HuH-7.5 (cell line): ENCODE results near the gene SEMA7A.

Source experiments
- DNase-seq: peaks from one replicate; pipeline ENCODE4 v3.0.0; 2011; ENCODE audit warnings: low spot score

Gene SEMA7A

DNA sequence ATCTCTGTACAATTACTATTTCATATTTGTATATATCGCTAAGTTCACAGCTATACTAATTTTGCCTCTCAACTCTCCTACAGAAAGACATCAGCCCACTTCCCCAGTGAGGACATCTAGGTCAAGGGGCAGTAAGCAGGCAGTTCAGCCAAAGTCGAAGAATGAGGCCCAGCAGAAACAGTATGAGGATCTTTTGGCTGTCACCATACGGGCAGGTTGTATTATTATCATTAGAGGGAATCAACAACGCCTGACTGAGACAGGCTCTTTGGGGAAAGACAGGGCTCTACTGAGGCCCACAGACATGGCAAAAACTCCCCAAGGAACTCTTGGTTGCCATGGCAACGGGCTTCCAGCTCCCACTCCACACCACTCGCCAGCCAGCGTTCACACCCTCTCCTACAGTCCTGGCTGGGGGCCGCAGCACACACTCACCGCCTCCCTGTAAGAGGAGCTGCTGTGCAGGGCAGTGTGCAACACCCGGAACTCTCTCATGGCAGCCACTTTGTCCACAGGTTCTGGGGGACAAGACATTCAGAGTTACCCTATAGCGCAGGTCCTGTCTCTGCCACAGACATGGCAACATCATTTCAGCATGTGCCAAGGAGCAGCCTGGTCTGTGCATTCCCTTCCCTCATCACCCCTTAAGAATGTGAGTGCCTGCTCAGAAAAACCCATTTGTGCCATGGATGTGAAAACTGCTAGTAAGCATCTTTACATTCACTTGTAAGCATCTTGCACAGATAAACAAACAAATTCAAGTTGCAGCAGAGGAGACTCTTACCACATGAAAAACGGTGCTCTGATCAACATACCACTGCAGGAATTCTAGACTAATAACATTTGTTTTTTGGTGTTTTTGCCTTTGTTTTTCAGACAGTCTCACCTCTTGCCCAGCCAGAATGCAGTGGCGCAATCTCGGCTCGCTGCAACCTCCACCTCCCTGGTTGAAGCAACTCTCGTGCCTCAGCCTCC, 18.4 kb upstream of the SEMA7A start:
- DNase-seq: no peak

DNA sequence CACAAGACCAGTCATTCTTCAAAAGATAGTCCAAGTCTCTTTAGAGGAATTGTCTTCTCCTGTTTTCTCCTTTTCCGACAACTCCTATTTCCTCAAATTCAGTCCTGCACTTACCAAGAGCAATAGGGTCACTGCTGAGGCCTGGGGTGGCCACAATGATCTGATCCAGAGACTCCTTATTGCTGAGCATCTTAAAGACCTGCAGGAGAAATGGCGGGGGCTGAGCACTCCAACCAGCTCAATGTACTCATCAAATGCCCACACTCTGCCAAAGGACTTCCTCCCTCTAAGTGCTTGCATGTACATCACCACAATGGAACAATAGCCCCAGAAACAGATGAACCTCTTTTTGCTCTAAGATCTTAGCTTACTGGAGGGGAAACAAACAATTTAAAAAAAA, 17.6 kb upstream of the SEMA7A start:
- no peak for DNase-seq

DNA sequence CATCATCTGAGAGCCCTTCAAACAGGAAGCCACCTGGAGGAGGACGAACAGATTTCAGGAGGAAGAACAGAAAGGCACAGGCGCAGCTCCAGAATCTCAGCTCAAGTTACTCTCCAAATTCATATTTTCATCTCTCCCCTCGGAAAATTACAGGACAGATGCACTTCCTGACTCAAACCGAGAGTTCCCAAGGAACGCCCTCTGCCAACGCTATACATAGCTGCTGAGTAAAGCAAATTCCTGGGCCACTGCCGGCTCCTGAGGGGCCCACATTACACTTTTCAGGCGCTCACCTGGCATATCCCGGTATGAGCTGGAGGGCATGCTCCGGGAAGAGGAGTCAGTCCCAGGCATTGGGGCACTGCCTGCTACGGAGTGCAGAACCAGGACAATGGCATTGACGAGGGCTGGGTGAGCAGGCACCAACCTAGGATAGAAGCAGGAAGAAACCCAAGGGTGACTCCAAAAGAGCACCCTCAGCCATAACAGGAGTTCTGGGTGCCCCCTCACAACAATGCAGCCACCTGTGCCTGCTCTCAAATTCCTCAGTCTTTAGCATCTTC, 16.0 kb upstream of the SEMA7A start:
- no peak for DNase-seq

DNA sequence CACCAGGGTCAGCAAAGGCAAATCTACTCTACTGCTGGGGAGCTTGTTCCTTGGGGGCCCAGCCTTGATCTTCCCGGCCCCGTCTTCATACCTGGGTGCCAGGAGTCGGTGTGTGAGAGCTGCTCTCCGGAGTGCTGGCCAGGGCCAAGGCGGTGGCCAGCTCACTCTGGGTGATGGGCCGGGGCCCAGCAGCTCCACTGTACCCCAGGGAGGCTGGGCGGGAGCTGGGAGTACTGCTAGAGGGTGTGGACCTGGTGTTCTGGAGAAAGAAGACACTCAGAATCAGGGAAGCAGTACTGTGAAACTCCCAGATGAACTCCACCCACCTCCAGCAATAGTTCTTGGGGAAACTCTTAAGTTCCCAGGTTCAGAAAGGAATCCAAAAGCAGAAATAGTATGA, 15.3 kb upstream of the SEMA7A start:
- DNase-seq: no peak

DNA sequence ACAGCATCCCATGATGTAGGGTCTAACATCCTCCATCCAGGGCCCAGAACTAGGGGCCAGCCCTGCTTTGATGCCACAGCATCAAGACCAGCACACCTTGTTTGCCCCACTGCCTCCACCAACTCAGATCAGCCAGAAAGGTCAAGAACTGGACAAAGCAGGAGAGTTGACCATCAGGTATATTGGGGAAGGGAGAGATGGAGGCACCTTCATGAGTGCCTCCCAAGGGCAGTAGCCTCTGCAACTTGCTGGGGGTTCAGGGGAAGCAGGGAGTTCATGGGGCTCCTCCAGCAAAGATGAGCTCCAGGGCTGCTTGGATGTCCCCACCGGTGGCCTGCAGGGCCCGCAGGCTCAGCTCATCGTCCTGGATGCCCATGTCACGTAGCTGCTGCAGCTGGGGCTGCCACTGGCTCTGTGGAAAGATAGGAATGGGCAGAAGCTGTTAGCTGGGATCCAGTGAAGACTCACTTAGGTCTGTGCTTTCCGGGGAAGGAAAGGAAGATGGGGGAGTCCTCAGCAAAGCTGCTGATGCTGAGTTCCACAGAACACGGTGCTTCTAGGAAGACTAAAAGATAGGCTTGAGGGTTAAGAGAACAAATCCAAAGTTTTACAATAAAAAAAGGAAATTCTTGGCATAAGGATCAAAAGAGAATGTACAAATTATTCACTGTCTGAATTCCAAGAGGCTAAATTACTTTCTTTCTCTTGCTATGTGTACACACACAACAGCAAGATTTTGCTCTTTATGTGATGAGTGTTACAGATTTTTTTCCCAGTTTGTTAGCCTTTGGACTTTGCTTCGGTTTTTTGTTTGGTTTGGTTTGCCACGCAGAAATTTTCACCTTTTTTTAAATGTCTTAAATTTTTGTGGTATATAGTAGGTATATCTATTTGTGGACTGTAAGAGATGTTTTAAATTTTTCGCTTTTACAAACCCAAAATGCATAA, 12.3 kb upstream of the SEMA7A start:
- DNase-seq: no peak

DNA sequence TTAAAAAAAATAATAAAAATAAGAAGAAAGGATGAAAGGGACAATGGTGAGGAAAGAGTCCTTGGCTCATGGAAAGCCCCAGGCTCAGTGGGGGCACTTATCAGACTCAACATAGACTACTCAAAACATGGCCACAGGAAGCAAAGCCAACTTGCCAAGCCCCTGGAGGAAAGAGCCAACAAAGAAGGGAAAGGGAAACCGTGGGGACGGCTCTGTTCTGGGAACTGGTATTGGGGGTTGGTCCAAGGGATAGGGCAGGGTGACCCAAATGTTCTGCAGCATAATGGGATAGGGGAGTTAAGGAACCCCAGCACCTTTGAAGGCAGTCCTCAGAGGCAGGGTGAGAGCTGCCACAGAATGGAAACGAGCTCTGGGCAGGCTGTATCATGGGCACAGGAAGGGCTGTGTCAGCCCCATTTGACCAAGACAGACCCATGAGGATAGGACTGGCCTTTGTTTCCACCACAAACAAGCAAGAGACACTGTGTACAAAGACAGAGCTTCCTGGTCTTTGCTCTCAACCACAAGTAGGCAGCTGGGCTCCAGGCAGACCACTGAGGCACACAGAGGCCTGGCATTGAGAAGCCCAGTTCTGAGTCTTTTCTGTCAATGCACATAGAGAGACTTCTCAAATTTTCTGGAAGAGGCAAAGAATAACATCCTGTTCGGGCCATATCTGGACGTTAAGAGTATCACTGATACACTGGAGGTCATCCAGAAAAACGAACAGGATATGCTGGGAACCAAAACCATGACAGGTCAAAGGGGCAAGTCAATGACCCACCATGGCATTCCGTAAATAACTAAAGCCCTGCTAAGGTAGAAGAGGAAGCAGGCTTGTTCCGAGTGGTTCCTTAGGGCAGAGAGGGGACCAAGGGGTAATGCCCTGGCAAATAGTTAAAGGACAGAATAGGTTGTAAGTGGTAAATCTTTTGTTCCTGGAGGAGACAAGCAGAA, 10.6 kb upstream of the SEMA7A start:
- no peak for DNase-seq

DNA sequence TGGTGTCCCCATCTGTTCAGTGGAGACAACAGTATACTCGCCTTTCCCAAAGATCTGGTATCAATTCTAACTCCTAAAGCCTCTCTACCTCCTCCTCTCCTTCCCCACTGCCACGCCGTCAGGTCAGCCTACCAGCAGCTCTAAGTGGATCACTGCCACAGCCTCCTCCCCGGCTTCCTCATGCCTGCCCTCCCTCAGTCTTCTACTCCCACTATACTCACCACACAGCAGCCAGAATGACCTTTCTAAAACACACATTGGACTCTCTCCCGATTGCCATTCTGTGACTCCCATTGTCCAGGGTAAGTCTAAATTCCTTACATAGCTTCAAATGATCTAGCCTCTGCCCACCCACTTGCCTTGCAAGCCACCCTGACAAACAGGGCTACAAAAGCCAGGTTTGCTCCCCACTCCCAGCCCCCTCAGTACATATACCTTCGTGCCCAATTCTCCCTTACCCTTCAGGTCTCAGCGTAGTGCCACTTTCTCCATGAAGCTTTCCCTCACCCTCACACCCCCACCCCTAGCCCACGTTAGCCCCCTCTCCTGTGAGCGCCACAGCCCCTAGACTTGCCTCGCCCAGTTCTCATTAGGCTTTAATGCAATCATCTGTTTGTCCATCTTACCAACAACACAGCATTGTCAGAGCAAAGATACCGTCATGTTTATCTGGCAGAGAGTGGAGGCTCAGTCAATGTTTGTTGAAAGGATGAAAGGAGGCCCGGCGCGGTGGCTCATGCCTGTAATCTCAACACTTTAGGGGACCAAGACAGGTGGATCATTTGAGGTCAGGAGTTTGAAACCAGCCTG, 9.5 kb upstream of the SEMA7A start:
- DNase-seq: no peak

DNA sequence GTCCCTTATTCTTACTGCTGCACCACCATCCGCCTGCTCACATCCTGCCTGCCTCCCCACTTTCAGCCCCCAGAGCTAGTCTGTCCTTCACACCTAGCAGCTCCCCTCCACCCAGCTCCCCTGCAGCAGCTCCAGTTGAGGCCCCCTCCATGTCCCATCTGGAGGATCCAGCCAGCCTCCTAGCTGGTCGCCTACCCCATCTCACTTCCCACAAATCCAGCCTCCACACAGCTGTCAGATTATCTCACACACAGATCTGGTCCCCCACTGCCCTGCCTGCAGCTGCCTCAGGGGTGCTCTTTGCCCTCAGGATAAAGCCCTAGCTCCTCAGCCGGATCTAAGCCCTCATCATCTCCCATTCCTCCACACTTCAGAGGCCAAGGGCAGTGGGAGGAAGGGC, 8.8 kb upstream of the SEMA7A start:
- DNase-seq: no peak

DNA sequence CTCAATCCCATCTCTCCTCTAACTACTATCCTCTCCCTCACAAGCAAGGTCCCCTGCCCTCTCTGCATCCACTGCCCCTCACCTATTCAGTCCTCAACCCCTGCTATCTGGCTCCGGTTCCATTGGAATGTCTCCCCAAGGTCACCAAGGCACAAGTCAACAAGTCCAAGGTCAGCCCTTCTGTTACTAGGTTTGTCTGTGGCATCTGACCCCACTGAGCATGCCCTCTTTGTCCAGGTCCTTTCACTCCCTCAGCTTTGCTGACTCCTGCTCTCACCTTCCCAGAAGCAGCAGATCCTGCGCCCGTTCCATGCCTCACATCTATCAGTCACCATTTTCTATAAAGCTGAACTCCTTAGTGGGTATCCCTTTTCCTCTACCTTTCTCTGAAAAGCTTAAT, 8.3 kb upstream of the SEMA7A start:
- no peak for DNase-seq

DNA sequence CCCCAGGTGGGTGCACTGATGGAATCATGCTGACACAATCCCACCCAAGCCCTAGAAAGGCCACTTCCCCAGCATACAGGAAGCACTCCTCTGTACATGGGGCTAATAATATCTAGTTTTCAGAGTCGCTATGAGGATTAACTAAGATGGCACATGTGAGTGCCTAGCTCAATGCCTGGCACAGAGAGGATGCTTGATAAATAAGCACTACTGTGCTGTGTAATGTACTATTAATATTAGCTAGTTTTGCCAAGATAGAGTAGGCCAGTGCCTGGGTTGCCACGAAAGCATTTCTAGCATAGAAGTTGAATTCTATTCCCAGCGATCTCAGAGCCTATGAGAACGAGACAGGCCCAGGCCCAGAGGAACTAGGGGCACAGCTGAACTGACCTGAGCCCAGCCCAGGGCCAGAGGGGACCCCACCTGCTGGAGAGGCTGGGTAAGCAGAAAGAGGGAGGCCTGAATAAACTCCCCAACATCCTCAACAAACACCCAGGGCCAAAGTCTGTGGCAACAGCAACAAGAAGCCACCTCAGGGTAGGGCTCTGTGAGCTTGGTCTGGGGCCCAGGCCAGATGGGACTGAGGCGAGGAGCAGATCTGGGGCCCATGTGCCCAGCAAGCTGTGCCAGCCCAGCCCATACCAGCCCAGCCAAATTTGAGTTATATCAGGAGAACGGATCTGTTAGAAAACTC, 7.6 kb upstream of the SEMA7A start:
- no peak for DNase-seq

DNA sequence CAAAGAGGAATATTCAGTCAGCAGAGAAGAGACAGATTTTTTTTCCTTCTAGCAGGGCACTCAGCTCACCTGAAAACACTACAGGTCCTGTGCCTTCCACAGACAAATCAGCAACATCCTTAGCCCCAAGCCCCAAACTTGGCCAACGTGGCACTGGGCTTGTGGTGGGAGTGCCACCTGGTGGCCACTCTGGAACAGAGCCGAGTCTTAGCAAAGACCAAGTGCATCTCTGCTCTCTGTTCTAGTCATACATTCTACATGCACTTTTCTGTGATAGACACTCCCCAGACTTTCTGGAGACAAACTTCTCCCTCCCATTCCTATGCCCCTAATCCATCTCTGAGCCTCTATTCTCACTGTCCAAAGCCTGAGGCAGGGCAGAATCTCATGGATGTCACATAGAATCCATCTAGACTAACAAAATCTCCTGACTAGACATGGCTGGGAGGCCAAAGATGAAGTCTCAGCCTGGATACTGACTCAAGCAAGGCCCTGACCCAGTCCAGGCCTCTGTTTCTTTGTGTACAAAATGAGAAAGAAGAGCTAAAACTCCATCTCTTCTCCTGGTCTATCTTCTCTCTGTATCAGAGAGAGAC, 5.1 kb upstream of the SEMA7A start:
- DNase-seq: peak; percentile 98

DNA sequence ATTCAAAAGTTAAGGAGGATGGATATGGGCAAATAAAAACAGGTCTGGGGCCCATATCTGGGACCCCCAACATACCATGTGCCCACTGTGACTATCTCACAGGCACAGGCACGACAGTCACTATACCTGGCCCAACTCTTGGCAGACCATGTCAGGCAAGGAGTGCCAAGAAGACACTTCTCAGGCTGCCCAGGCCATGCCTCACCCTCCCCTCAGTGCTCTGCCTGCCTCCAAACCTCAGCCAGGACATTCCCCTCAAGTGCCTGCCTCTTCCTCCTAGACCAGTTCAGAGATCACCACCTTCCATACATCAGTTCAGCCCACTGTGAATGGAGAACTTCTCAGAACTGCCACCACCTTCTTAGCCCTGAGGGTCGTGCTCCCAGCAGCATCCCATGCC, 4.4 kb upstream of the SEMA7A start:
- peak; percentile 26 for DNase-seq

DNA sequence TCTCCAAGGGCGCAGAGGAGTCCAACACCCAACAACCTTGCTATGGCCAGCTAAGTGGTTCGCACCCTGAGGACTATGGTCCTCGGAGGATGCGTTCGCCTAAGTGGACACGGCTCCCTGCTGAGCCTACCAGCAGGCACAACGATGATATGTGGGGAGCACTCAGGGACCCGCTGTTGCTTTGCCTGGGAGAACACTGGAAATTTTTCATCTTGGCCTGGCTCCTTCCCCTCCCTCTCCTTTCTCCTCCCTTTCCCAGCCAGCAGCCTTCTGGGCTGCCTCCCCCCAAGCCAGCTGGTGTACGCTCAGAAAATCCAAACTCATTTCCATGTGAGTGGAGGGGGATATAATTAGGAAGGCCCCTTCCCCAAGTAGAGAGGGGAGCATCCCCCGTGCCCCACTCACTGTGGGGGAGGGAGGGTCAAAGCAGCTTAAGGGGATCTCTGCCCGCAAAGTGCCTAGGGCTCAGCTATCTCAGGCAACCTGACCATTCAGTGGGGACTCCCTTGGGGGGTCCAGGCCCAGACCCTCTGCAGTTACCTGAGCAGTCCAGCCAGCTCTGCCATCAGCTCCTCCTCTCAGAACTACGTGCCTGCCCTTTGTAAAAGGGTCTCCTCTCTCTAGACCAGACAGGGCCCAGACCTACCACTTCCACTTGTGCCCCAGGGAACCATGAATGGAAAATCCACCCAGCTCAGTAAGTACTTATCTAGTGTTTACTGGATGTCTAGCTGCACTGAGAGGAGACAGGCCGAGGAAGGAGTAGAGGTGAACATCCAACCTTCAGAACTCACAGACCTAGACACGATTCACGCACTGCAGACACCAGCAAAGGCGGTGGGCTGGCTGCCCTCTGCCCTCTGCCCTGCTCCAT, 742 bp upstream of the SEMA7A start:
- DNase-seq: no peak

DNA sequence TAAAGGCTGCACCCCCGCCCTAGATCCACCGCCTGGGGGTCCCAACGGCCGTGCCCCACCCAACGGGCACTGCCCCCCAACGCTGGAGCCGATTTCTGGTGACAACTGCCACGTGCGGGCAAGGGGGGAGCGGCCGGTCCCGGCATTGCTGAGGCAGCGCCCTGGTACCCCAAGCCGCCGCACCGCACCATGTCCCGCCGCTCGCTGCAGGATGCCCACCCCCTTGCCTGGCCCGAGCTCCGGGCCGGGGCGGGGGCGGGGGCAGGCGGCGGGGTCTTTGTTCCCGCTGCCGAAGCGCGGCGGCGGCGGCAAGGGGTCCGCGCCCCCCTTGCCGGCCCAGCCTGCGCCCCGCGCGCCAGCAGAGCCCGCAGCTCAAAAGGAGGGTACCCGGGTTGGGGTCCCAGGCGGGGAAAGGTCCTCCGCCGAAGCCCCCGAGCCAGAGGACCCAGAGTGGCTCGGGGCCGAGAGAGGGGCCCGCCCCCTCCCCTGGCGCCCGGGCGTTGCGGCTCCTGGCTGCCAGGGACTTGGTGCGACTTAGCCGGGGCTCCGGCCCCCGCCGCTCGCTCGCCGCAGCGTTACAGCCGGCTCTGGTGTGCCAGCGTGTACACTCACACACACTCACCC, 678 bp downstream of the SEMA7A start:
- no peak for DNase-seq

DNA sequence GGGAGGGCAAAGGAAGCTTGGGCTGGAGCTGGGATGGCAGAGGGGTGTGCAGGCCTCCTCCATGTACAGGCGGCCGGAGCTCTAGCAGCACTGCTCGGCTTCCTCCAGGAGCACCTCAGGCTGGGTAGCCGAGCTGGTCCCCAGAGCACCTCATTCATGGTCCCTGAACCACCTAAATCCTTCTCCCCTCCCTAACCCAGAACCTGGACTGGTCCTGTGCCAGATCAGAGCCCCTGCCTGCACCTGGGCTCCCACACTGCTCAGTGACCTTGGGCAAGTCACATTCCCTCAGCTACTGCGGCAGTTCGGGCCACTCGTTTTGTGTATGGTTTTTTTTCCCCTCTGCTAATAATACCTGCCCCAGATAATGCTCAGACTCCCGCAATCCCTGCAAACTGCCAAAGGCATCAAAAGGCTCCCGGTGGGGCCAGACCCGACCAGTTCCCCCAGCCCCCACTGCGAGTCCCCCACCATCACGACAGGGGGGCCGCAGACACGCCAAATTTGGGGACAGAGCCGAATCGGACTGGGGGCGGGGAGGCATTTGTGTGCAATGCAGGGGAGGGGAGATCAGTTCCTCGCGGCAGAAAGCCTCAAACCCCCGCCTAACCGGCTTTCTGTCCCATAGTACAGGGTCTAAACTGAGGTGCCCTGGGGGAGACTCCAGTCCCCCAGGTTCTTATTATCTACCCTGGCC, 1.3 kb downstream of the SEMA7A start:
- no peak for DNase-seq

DNA sequence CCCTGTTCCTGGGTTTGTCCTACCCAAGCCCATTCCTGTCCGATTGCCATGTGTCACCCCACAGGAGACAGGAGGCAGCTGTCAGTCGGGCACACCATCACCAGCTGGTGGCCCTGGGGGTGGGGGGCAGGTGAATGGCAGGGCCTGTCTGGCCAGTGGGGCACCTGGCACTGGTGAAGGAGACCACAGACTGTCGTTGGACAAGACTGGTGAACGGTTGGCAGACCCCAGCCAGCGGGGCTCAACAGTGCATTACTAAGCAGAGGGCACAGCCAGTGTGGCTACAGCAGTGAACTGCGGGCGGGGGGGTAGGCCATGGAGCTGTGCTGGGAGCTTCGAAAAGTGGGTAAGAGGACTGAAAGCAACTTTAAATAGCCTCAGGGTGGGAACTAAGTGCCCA, 2.1 kb downstream of the SEMA7A start:
- no peak for DNase-seq

DNA sequence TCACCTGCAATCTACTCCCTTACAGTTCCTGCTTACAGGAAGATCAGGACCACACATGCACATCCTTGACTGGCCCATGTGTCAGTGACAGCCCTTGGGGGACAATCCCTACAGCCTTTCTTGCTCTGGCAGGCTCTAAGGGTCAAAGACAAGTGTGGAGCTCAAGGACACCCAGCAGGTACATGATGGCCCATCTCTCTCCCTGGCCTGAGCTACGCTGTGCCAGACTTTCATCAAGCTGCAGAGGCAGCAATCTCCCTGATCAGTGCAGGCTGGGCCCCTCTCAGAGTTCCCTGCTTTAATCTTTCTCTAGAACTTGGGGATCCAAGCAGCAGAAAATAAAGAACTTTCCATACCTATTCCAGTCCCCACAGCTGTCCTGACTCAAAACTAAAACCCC, 2.6 kb downstream of the SEMA7A start:
- DNase-seq: no peak
